H9 (cell line): ENCODE data around the gene RINL. TPM values are rescaled to one million over a fixed set of nuclear protein-coding genes. Genes with fewer than 3 reads are reported as not detected.

Experiments
- DNase-seq: peaks from one replicate; pipeline ENCODE4 v3.0.0-alpha.2; 2017
- H2AFZ ChIP-seq: one replicate; pipeline ENCODE4 v1.6.1; 2013; ENCODE audit warnings: mild to moderate bottlenecking, low read length, control low read depth, moderate library complexity
- H2AK5ac ChIP-seq: 2 replicates; pipeline ENCODE4 v1.6.1; 2013; ENCODE audit warnings: low read length, control low read depth, mixed read lengths; ENCODE audit not compliant: insufficient read length
- H2BK120ac ChIP-seq: one replicate; pipeline ENCODE4 v1.6.1; 2013; ENCODE audit warnings: low read depth, mild to moderate bottlenecking, low read length, control low read depth, inconsistent platforms; ENCODE audit not compliant: poor library complexity, severe bottlenecking
- H2BK12ac ChIP-seq: 2 replicates; pipeline ENCODE4 v1.6.1; 2013; ENCODE audit warnings: low read length, control low read depth, mixed read lengths, low read depth; ENCODE audit not compliant: insufficient read length
- H2BK15ac ChIP-seq: 2 replicates; pipeline ENCODE4 v1.6.1; 2013; ENCODE audit warnings: low read depth, low read length, control low read depth
- H2BK20ac ChIP-seq: one replicate; pipeline ENCODE4 v1.6.1; 2013; ENCODE audit warnings: low read depth, mild to moderate bottlenecking, low read length, control low read depth, inconsistent platforms; ENCODE audit not compliant: poor library complexity, severe bottlenecking
- H2BK5ac ChIP-seq: 2 replicates; pipeline ENCODE4 v1.6.1; 2013; ENCODE audit warnings: low read length, control low read depth, mixed read lengths; ENCODE audit not compliant: insufficient read length
- H3K14ac ChIP-seq: 2 replicates; pipeline ENCODE4 v1.6.1; 2013; ENCODE audit warnings: low read length, control low read depth; ENCODE audit not compliant: insufficient read depth
- H3K18ac ChIP-seq: 2 replicates; pipeline ENCODE4 v1.6.1; 2013; ENCODE audit warnings: low read depth, mild to moderate bottlenecking, mixed read lengths, low read length, control low read depth; ENCODE audit not compliant: insufficient read length
- H3K23ac ChIP-seq: 2 replicates; pipeline ENCODE4 v1.6.1; 2013; ENCODE audit warnings: low read length, control low read depth, mixed read lengths, low read depth; ENCODE audit not compliant: insufficient read length
- H3K23me2 ChIP-seq: 2 replicates; pipeline ENCODE4 v1.6.1; 2013; ENCODE audit warnings: low read depth, mild to moderate bottlenecking, mixed read lengths, low read length, control low read depth; ENCODE audit not compliant: insufficient read length, poor library complexity, severe bottlenecking
- H3K27ac ChIP-seq: 2 replicates; pipeline ENCODE4 v1.5.1; 2013; ENCODE audit warnings: low read length, control low read depth, mixed read lengths, low read depth; ENCODE audit not compliant: insufficient read length
- H3K27me3 ChIP-seq: 2 replicates; pipeline ENCODE4 v1.6.1; 2013; ENCODE audit warnings: low read length, control low read depth, inconsistent platforms; ENCODE audit not compliant: insufficient read depth
- H3K4ac ChIP-seq: 2 replicates; pipeline ENCODE4 v1.6.1; 2013; ENCODE audit warnings: low read depth, mild to moderate bottlenecking, control low read depth, inconsistent platforms, low read length, moderate library complexity
- H3K4me1 ChIP-seq: 2 replicates; pipeline ENCODE4 v1.6.1; 2013; ENCODE audit warnings: low read length, control low read depth, inconsistent platforms; ENCODE audit not compliant: insufficient read depth
- H3K4me2 ChIP-seq: 2 replicates; pipeline ENCODE4 v1.6.1; 2013; ENCODE audit warnings: low read length, control low read depth, mixed read lengths; ENCODE audit not compliant: insufficient read length, insufficient read depth
- H3K56ac ChIP-seq: 2 replicates; pipeline ENCODE4 v1.6.1; 2013; ENCODE audit warnings: low read depth, mild to moderate bottlenecking, mixed read lengths, low read length, control low read depth; ENCODE audit not compliant: insufficient read length
- H3K79me1 ChIP-seq: 2 replicates; pipeline ENCODE4 v1.6.1; 2013; ENCODE audit warnings: low read depth, mild to moderate bottlenecking, moderate library complexity, low read length, control low read depth, inconsistent platforms; ENCODE audit not compliant: insufficient read depth, poor library complexity, severe bottlenecking
- H3K79me2 ChIP-seq: 2 replicates; pipeline ENCODE4 v1.6.1; 2013; ENCODE audit warnings: low read length, control low read depth, inconsistent platforms; ENCODE audit not compliant: insufficient read depth
- H3K9ac ChIP-seq: 2 replicates; pipeline ENCODE4 v1.6.1; 2013; ENCODE audit warnings: low read length, control low read depth, mixed read lengths; ENCODE audit not compliant: insufficient read length; ENCODE audit errors: extremely low read depth
- H3K9me3 ChIP-seq: one replicate; pipeline ENCODE4 v1.6.1; 2013; ENCODE audit warnings: low read depth, low read length, inconsistent platforms; ENCODE audit not compliant: control insufficient read depth
- H3T11ph ChIP-seq: one replicate; pipeline ENCODE4 v1.6.1; 2013; ENCODE audit warnings: mild to moderate bottlenecking, low read length, control low read depth, inconsistent platforms
- H4K20me1 ChIP-seq: one replicate; pipeline ENCODE4 v1.6.1; 2013; ENCODE audit not compliant: control insufficient read depth, insufficient read length, insufficient read depth
- H4K5ac ChIP-seq: 2 replicates; pipeline ENCODE4 v1.6.1; 2013; ENCODE audit warnings: low read depth, mild to moderate bottlenecking, mixed read lengths, low read length, control low read depth; ENCODE audit not compliant: insufficient read length
- H4K8ac ChIP-seq: replicated peaks from 2 replicates; pipeline ENCODE4 v1.6.1; 2013; ENCODE audit warnings: low read length, control low read depth, mixed read lengths, low read depth; ENCODE audit not compliant: insufficient read length
- H4K91ac ChIP-seq: 2 replicates; pipeline ENCODE4 v1.6.1; 2013; ENCODE audit warnings: low read depth, mild to moderate bottlenecking, moderate library complexity, mixed read lengths, low read length, control low read depth; ENCODE audit not compliant: insufficient read length
- H3K27ac Mint-ChIP-seq, 3 experiments: 2 replicates in 2 of 3; 3 replicates in 1 of 3; pipeline ENCODE4 v1.8.0; 2020 to 2021; ENCODE audit warnings: mixed read lengths in 3 of 3, mild to moderate bottlenecking in 1 of 3, moderate library complexity in 1 of 3
- H3K27me3 Mint-ChIP-seq: 2 replicates; pipeline ENCODE4 v1.8.0; 2021; ENCODE audit warnings: low read depth, mild to moderate bottlenecking, moderate library complexity, mixed read lengths
- H3K36me3 Mint-ChIP-seq, 3 experiments: 2 replicates in 2 of 3; 3 replicates in 1 of 3; pipeline ENCODE4 v1.8.0; 2020 to 2021; ENCODE audit warnings: low read depth in 3 of 3, mixed read lengths in 3 of 3; ENCODE audit not compliant: insufficient read depth in 1 of 3
- H3K4me1 Mint-ChIP-seq, 2 experiments: 2 replicates each; pipeline ENCODE4 v1.8.0; 2020; ENCODE audit warnings: mixed read lengths in 2 of 2
- H3K4me3 Mint-ChIP-seq, 2 experiments: 2 replicates in 1 of 2; 3 replicates in 1 of 2; pipeline ENCODE4 v1.8.0; 2020 to 2021; ENCODE audit warnings: mild to moderate bottlenecking in 2 of 2, mixed read lengths in 2 of 2, moderate library complexity in 1 of 2
- H3K9me3 Mint-ChIP-seq, 2 experiments: 2 replicates in 1 of 2; 3 replicates in 1 of 2; pipeline ENCODE4 v1.8.0; 2020; ENCODE audit warnings: mild to moderate bottlenecking in 2 of 2, mixed read lengths in 2 of 2, moderate library complexity in 1 of 2
- CTCF ChIP-seq: fragments of 200-600 bp; sonication (generic); conservative IDR thresholded peaks from 3 replicates; pipeline ENCODE4 v1.8.0; 2021; ENCODE audit warnings: antibody characterized with exemption, mild to moderate bottlenecking
- WGBS: extraction: QIAGEN DNeasy Blood & Tissue Kit; methylation state at CpG from one replicate; pipeline ENCODE4 v1.1.7; 2013; ENCODE audit warnings: missing lambda C conversion rate, low lambda C conversion rate, mixed read lengths; ENCODE audit not compliant: insufficient read length; ENCODE audit errors: extremely low coverage; 5-methylcytosine and 5-hydroxymethylcytosine counted together
- total RNA-seq: library from RNA; stranded (reverse); gene quantifications from 2 replicates; pipeline ENCODE4 v1.2.1, GENCODE V29; 2021

The RINL gene
- total RNA-seq, 1 experiment from 2014 or later: 6.4 TPM

DNA sequence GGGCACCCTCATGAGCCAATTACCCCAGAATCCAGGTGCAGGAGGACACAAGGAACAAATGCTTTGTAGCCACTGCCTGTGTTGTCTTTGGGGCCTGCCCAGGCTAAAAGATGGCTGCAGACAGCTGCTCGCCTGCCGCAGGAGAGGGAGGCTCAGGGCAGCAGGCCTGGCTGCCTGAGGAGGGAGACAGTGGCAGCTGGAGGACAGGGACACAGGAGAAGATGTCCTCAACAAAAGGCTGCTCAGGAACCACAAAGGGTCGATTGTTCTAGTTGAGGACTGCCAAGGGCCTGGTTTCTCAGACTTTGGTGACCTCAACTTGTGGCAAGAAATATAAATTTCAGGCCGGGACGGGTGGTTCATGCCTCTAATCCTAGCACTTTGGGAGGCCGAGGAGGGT, 13.7 kb upstream of the RINL start:
- H3K9me3 Mint-ChIP-seq: no peaks in the 10 kb centered on the region
- Histone ChIP-seq H3K79me1 (no peaks in the 10 kb centered on the region), H3K79me2 (no peaks in the 10 kb centered on the region), H3K27ac (no peak overlapping the region), H2BK5ac (no peak overlapping the region), H2AFZ (no peak overlapping the region), H3K4me1 (no peaks in the 10 kb centered on the region), H3K18ac (no peak overlapping the region), H4K91ac (no peak overlapping the region), H4K5ac (no peak overlapping the region), H3K4me2 (no peak overlapping the region), H3T11ph (no peak overlapping the region), H2BK15ac (no peak overlapping the region), H3K14ac (no peak overlapping the region), H3K9me3 (no peaks in the 10 kb centered on the region), H3K27me3 (no peaks in the 10 kb centered on the region), H3K9ac (no peak overlapping the region), H2BK120ac (no peak overlapping the region), H4K8ac (no peak overlapping the region), H2BK20ac (no peak overlapping the region), H4K20me1 (no peaks in the 10 kb centered on the region), H3K23me2 (no peaks in the 10 kb centered on the region), H2AK5ac (no peak overlapping the region), H2BK12ac (no peak overlapping the region), H3K4ac (no peak overlapping the region), H3K23ac (no peak overlapping the region), H3K56ac (no peak overlapping the region)
- no peaks in the 10 kb centered on the region; the same call in 1 of the 2 replicates for H3K27me3 Mint-ChIP-seq
- peak overlapping the region in 1 of 2 experiments; percentile 20; a peak in 1 of 5 replicates for H3K4me3 Mint-ChIP-seq
- no peaks in the 10 kb centered on the region for H3K36me3 Mint-ChIP-seq
- no CpG with 5 or more reads among the region's 6 CpGs for WGBS
- no peaks in the 10 kb centered on the region for H3K4me1 Mint-ChIP-seq
- no peak for DNase-seq
- TF ChIP-seq CTCF: no peak
- no peak overlapping the region for H3K27ac Mint-ChIP-seq
